Activated CD4-positive, alpha-beta T cell treated with anti-CD3 and anti-CD28 coated beads for 36 hours (primary cell): ENCODE measurements around the gene UFM1. TPM values are rescaled to one million over a fixed set of nuclear protein-coding genes. Genes with fewer than 3 reads are reported as not detected.

Source experiments
- ATAC-seq: fragments of 200-7000 bp; cut with Tn5 transposase; one replicate; pipeline ENCODE4 v1.10.0; 2021; ENCODE audit warnings: mild to moderate bottlenecking, moderate library complexity
- CTCF ChIA-PET: fragments of 350-600 bp; sonication (Branson Sonifier 250); formaldehyde crosslinking; loops from one replicate; lab custom pipeline; 2021; ENCODE audit warnings: antibody characterized with exemption; lab: Charles Lee
- POLR2A ChIA-PET: fragments of 350-600 bp; sonication (Branson Sonifier 250); formaldehyde crosslinking; loops from one replicate; lab custom pipeline; 2021; ENCODE audit warnings: antibody characterized with exemption, inconsistent platforms; lab: Charles Lee
- DNase-seq: peaks from one replicate; pipeline ENCODE4 v3.0.0-alpha.2; 2020
- H3K27ac Mint-ChIP-seq: one replicate; pipeline ENCODE4 v1.8.0; 2021; ENCODE audit warnings: mixed read lengths
- H3K27me3 Mint-ChIP-seq: one replicate; pipeline ENCODE4 v1.8.0; 2021; ENCODE audit warnings: mixed read lengths
- H3K36me3 Mint-ChIP-seq: one replicate; pipeline ENCODE4 v1.8.0; 2021; ENCODE audit warnings: low read depth, mixed read lengths
- H3K4me1 Mint-ChIP-seq: one replicate; pipeline ENCODE4 v1.8.0; 2021; ENCODE audit warnings: mixed read lengths
- H3K4me3 Mint-ChIP-seq: one replicate; pipeline ENCODE4 v1.8.0; 2021; ENCODE audit warnings: mild to moderate bottlenecking, moderate library complexity, mixed read lengths
- H3K9me3 Mint-ChIP-seq: one replicate; pipeline ENCODE4 v1.8.0; 2021; ENCODE audit warnings: low read depth, mixed read lengths
- intact Hi-C, 2 experiments: fragments of 100-400 bp; cut with DNase I in 1 of 2; cut with micrococcal nuclease in 1 of 2; formaldehyde crosslinking; loops; one replicate each; pipeline versions ENCODE4 v1.14.2 to v1.15.1; 2022 to 2024; cut with DNase I, micrococcal nuclease
- total RNA-seq, 2 experiments: library from RNA; stranded (reverse); gene quantifications; one replicate each; pipeline ENCODE4 v1.2.3, GENCODE V29; 2021

UFM1 gene
- total RNA-seq, 2 experiments from 2014 or later = 36.7 to 44.8 TPM

- intact Hi-C loops = no loop called here
- POLR2A ChIA-PET = no interaction called here
- no peak overlapping the region for H3K27ac Mint-ChIP-seq
- DNase-seq (no peak), ATAC-seq (no peak)
- no peaks in the 10 kb centered on the region for H3K9me3 Mint-ChIP-seq
- H3K4me3 Mint-ChIP-seq = no peak overlapping the region
- H3K4me1 Mint-ChIP-seq = peaks cover 4% of the 10 kb centered on the region
- H3K36me3 Mint-ChIP-seq = no peaks in the 10 kb centered on the region
- CTCF ChIA-PET = no interaction called here
- H3K27me3 Mint-ChIP-seq = peaks cover 10% of the 10 kb centered on the region
Measured at GRCh38 chr13:38394777-38395496, 45.3 kb downstream of the UFM1 start.

GRCh38 chr13:38395497-38395788, 45.8 kb downstream of the UFM1 start:
- ATAC-seq = no peak
- intact Hi-C loops = no loop called here
- peaks cover 4% of the 10 kb centered on the region for H3K4me1 Mint-ChIP-seq
- ChIA-PET CTCF (no interaction called here), POLR2A (no interaction called here)
- no peak overlapping the region for H3K27ac Mint-ChIP-seq
- no peaks in the 10 kb centered on the region for H3K36me3 Mint-ChIP-seq
- no peak for DNase-seq
- H3K9me3 Mint-ChIP-seq = no peaks in the 10 kb centered on the region
- no peak overlapping the region for H3K4me3 Mint-ChIP-seq
- H3K27me3 Mint-ChIP-seq = peaks cover 10% of the 10 kb centered on the region

DNA sequence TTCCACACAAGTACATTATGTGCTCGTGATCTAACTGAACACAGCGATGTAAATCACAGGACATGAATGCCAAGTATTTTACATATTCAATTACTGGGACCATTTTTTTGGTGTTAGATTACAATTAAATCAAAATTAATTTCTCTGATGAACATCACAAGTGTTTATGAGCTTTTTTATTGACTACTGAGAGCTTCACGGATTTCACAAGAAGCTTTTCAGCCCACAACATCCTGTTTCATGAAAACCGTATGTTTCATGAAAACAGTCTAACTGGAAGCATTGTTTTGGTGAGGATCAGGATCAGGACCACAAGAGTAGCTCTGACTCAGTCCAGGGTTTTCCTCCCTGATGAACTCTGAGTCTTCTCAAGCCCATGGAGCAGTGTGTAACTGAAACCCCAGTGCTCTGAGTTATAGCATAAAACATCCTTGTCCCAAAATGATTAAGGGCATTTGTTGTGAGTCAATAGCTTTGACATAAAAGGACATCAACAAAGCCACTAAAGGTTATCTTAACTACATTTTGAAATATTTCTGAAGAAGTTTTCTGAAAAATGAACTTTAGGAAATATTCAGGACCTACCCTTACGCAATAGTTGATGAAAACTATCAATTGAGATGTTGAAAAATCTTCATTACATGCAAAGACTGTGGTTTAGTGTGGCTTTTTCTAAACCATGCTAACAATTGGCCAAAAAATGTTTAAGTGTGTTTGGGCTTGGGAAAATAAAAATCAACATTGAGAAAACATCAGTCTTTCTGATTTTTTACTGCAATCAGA, 49.3 kb downstream of the UFM1 start:
- POLR2A ChIA-PET = interaction anchor here (0.6 kb wide), 1 partner anchor 36 kb away, joined by 4 read pairs; no protein-coding TSS in a partner anchor
- H3K27ac Mint-ChIP-seq = no peak overlapping the region
- no peaks in the 10 kb centered on the region for H3K9me3 Mint-ChIP-seq
- intact Hi-C loops = no loop called here
- peak; percentile 6 for DNase-seq
- CTCF ChIA-PET = no interaction called here
- H3K4me1 Mint-ChIP-seq = peaks cover 4% of the 10 kb centered on the region
- H3K4me3 Mint-ChIP-seq = no peak overlapping the region
- peak; percentile 60 for ATAC-seq
- H3K36me3 Mint-ChIP-seq = no peaks in the 10 kb centered on the region
- H3K27me3 Mint-ChIP-seq = peaks cover 11% of the 10 kb centered on the region

DNA sequence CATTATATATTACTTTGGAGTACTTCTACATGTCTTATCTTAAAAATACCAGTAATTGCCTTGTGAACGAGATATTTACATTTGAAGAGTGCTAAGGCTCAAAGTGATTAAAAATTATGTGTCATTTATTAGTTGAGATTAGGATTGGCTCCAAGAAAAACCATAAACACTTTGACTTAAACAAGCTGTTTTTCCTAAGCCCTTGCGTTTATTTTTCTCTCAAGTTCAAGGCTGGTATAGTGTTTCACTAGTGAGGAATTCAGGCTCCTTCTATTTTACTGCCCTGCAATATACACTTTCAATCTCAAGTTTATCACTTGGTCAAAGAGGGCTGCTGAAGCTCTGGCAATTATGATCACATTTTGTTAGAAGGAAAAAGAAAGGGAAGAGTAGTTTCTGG, 49.9 kb downstream of the UFM1 start:
- ATAC-seq (no peak), DNase-seq (no peak)
- H3K4me3 Mint-ChIP-seq = no peak overlapping the region
- H3K9me3 Mint-ChIP-seq = no peaks in the 10 kb centered on the region
- intact Hi-C loops = no loop called here
- H3K27ac Mint-ChIP-seq = no peak overlapping the region
- peaks cover 17% of the 10 kb centered on the region for H3K27me3 Mint-ChIP-seq
- CTCF ChIA-PET = no interaction called here
- no peaks in the 10 kb centered on the region for H3K36me3 Mint-ChIP-seq
- H3K4me1 Mint-ChIP-seq = peaks cover 4% of the 10 kb centered on the region
- POLR2A ChIA-PET = no interaction called here

GRCh38 chr13:38401276-38401675, 51.6 kb downstream of the UFM1 start:
- intact Hi-C loops = no loop called here
- Mint-ChIP-seq H3K4me1 (peaks cover 4% of the 10 kb centered on the region), H3K27ac (no peak overlapping the region), H3K9me3 (no peaks in the 10 kb centered on the region), H3K4me3 (no peak overlapping the region), H3K27me3 (peaks cover 13% of the 10 kb centered on the region), H3K36me3 (no peaks in the 10 kb centered on the region)
- ATAC-seq = no peak
- DNase-seq = no peak
- CTCF ChIA-PET = no interaction called here
- POLR2A ChIA-PET = no interaction called here

DNA sequence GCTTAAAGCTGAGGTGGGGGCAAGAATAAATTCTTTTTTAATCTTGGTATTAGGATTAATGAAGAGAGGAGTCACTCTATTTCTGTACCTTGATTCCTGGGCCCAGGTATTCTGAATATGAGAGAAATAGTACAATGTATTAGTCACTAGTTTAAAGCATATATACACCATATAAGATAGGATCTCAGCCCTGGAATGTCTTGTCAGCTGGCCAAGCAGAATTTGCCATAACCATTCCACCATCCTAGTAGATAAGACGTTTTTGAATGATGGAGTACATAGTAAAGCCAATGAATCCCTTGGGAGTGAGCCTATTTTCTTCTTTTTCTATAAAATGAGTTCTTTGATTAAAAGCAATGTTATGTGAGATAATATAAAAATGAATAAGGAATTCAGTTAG, 55.6 kb downstream of the UFM1 start:
- Mint-ChIP-seq H3K36me3 (no peaks in the 10 kb centered on the region), H3K9me3 (no peaks in the 10 kb centered on the region), H3K4me1 (no peaks in the 10 kb centered on the region), H3K27ac (no peak overlapping the region), H3K27me3 (peaks cover 14% of the 10 kb centered on the region), H3K4me3 (no peak overlapping the region)
- CTCF ChIA-PET = no interaction called here
- intact Hi-C loops = no loop called here
- POLR2A ChIA-PET = no interaction called here
- ATAC-seq (no peak), DNase-seq (no peak)

DNA sequence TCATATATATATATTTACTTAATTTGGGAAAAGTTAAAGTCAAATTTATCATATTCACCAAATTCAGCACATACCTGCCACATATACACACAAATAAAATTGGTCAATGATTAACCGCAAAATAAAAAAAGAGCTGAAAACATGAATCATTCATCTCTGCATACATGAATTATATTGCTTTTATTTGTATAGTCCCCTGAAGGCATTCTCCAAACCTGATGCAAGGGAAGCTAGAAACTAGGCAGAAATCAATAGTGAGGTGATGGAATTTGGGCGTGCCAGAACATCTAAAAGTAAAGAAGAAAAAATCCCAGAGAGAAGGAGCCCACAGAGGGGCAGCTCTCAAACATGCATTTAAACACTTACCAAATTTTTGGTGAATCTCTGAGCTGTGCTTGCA, 60.1 kb downstream of the UFM1 start:
- Mint-ChIP-seq H3K4me3 (no peak overlapping the region), H3K9me3 (no peaks in the 10 kb centered on the region), H3K36me3 (no peaks in the 10 kb centered on the region), H3K27ac (no peak overlapping the region), H3K4me1 (no peaks in the 10 kb centered on the region), H3K27me3 (peaks cover 5% of the 10 kb centered on the region)
- ATAC-seq (no peak), DNase-seq (no peak)
- ChIA-PET POLR2A (no interaction called here), CTCF (no interaction called here)
- intact Hi-C loops = no loop called here

DNA sequence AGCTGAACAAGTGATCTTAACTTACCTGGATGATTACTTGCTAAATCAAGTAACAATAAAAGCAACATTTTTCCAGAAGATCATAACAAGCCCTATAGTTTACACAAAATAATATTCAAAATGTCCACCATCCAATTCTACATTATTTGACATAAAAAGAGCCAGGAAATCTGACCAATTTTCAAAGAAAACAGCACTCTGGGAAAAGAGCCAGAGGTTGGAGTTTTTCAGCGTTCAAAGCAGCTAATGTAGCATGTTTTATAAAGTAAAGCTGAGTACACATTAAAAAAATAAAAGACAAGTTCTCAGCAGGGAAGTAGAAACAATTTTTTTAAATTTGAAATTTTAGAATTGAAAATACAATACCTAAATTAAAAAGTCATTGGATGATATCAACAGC, 62.6 kb downstream of the UFM1 start:
- peaks cover 5% of the 10 kb centered on the region for H3K4me1 Mint-ChIP-seq
- no peak for DNase-seq
- ChIA-PET CTCF (interaction anchor here (0.7 to 1.1 kb wide), 2 partner anchors 59 to 623 kb away, joined by 4 read pairs; no protein-coding TSS in a partner anchor), POLR2A (no interaction called here)
- ATAC-seq = no peak
- intact Hi-C loops = no loop called here
- H3K27me3 Mint-ChIP-seq = peaks cover 5% of the 10 kb centered on the region
- no peaks in the 10 kb centered on the region for H3K9me3 Mint-ChIP-seq
- H3K27ac Mint-ChIP-seq = no peak overlapping the region
- H3K36me3 Mint-ChIP-seq = no peaks in the 10 kb centered on the region
- H3K4me3 Mint-ChIP-seq = no peak overlapping the region
